Left lung (tissue), 10 donors: Measurements from ENCODE around the gene CACNA1F. TPM values are rescaled to one million over a fixed set of nuclear protein-coding genes. Genes with fewer than 3 reads are reported as not detected.

Experiments
- ATAC-seq: fragments of 200-7000 bp; cut with Tn5 transposase; one replicate; pipeline ENCODE4 v1.9.1; 2020; ENCODE audit warnings: moderate library complexity
- DNase-seq, 4 donors: peaks; one replicate each; pipeline ENCODE4 v3.0.0-alpha.2; 2013 to 2020
- H3K27ac ChIP-seq, 2 donors: fragments of 200-600 bp; sonication (generic) in 1 of 2; one replicate each; pipeline versions ENCODE4 v1.5.0 to v1.8.0; 2020 to 2021
- H3K27me3 ChIP-seq, 2 donors: fragments of 200-600 bp; sonication (generic) in 1 of 2; one replicate each; pipeline versions ENCODE4 v1.5.0 to v1.8.0; 2020 to 2021
- H3K36me3 ChIP-seq, 2 donors: fragments of 200-600 bp; sonication (generic) in 1 of 2; one replicate each; pipeline versions ENCODE4 v1.5.0 to v1.8.0; 2020 to 2021
- H3K4me1 ChIP-seq, 2 donors: fragments of 200-600 bp; one replicate each; pipeline ENCODE4 v1.8.0; 2021
- H3K4me3 ChIP-seq, 2 donors: fragments of 200-600 bp; sonication (generic) in 1 of 2; one replicate each; pipeline versions ENCODE4 v1.5.0 to v1.8.0; 2020 to 2021; ENCODE audit warnings: mild to moderate bottlenecking in 1 of 2
- H3K9me3 ChIP-seq, 2 donors: fragments of 200-600 bp; sonication (generic) in 1 of 2; one replicate each; pipeline versions ENCODE4 v1.5.0 to v1.8.0; 2020 to 2021
- CTCF ChIP-seq, 2 donors: fragments of 200-600 bp; sonication (generic) in 1 of 2; IDR thresholded peaks; one replicate each; pipeline versions ENCODE4 v1.5.0 to v1.8.0; 2021; ENCODE audit warnings: antibody characterized with exemption in 2 of 2
- intact Hi-C, 2 donors: fragments of 100-400 bp; cut with DNase I; formaldehyde crosslinking; loops; one replicate each; pipeline versions ENCODE4 v1.11.2 to v1.14.2; 2022
- polyA plus RNA-seq, 6 donors: library from polyadenylated mRNA; unstranded; fragments of 120-200 nt; gene quantifications; one replicate each; pipeline ENCODE4 v1.2.1, GENCODE V29; 2013; ENCODE audit not compliant: insufficient read length in 6 of 6
- total RNA-seq, 2 donors: library from RNA; stranded (reverse); fragmentation: NEBNext Ultra II Directional; extraction: Animal tissue kit (Norgen Biotek cat#: 25700); gene quantifications; one replicate each; pipeline ENCODE4 v1.2.1, GENCODE V29; 2021
- donor health status: DM: no; HTN: yes; CAD: no.
- donor health status: DM: no; HTN: no; CAD: no.

The CACNA1F gene
- total and polyA plus RNA-seq, 8 donors: 0.20 to 0.73 (median 0.25) TPM

GRCh38 chrX:49199906-49200771, 33.0 kb downstream of the CACNA1F start, which contains the start of gene SYP:
TSS of gene SYP (minus strand) at chrX:49200193. CDS start at chrX:49200186, 7 bp downstream.
- no peaks in the 10 kb centered on the region for H3K36me3 ChIP-seq
- H3K9me3 ChIP-seq: no peaks in the 10 kb centered on the region
- peak within 1 kb of the TSS in 1 of 2 donors; percentile 37 for H3K27ac ChIP-seq
- no peak for TF ChIP-seq CTCF (IDR thresholded peaks at IDR 0.05)
- H3K4me1 ChIP-seq: no peaks in the 10 kb centered on the region
- ATAC-seq (peak; percentile 95), DNase-seq (peak; percentile 69 to 93 (median 88))
- intact Hi-C loops: no loop called here
- H3K4me3 ChIP-seq: peak within 1 kb of the TSS in 1 of 2 donors; percentile 26
- H3K27me3 ChIP-seq: no peaks in the 10 kb centered on the region

- no peak for TF ChIP-seq CTCF (IDR thresholded peaks at IDR 0.05)
- Histone ChIP-seq H3K36me3 (no peaks in the 10 kb centered on the region), H3K9me3 (no peaks in the 10 kb centered on the region), H3K4me3 (no peak overlapping the region), H3K27me3 (no peaks in the 10 kb centered on the region), H3K4me1 (no peaks in the 10 kb centered on the region), H3K27ac (no peak overlapping the region)
- DNase-seq (no peak), ATAC-seq (no peak)
- intact Hi-C loops: no loop called here
These were observed 33.9 kb downstream of the CACNA1F start for GRCh38 chrX:49199315-49199595.

GRCh38 chrX:49198540-49199314, 34.4 kb downstream of the CACNA1F start:
- TF ChIP-seq CTCF (IDR thresholded peaks at IDR 0.05): no peak
- Histone ChIP-seq H3K9me3 (no peaks in the 10 kb centered on the region), H3K27ac (no peak overlapping the region), H3K4me1 (no peaks in the 10 kb centered on the region), H3K36me3 (no peaks in the 10 kb centered on the region), H3K27me3 (no peaks in the 10 kb centered on the region), H3K4me3 (no peak overlapping the region)
- ATAC-seq (no peak), DNase-seq (no peak)
- intact Hi-C loops: no loop called here

GRCh38 chrX:49197543-49198087, 35.5 kb downstream of the CACNA1F start:
- no peak for ATAC-seq
- H3K4me3 ChIP-seq: no peak overlapping the region
- H3K27ac ChIP-seq: no peak overlapping the region
- no peak for TF ChIP-seq CTCF (IDR thresholded peaks at IDR 0.05)
- H3K27me3 ChIP-seq: no peaks in the 10 kb centered on the region
- H3K9me3 ChIP-seq: no peaks in the 10 kb centered on the region
- intact Hi-C loops: no loop called here
- H3K4me1 ChIP-seq: no peaks in the 10 kb centered on the region
- no peaks in the 10 kb centered on the region for H3K36me3 ChIP-seq
- no peak for DNase-seq

- ATAC-seq: no peak
- no peak for TF ChIP-seq CTCF (IDR thresholded peaks at IDR 0.05)
- Histone ChIP-seq H3K36me3 (no peaks in the 10 kb centered on the region), H3K27ac (no peak overlapping the region), H3K4me1 (peaks cover 0 to 9% of the 10 kb centered on the region in 2 donors), H3K27me3 (no peaks in the 10 kb centered on the region), H3K4me3 (no peak overlapping the region), H3K9me3 (no peaks in the 10 kb centered on the region)
- DNase-seq: no peak
- intact Hi-C loops: no loop called here
These were observed 39.6 kb downstream of the CACNA1F start for GRCh38 chrX:49193542-49193964.
